Stimulated activated CD4-positive, alpha-beta T cell treated with anti-CD3 and anti-CD28 coated beads, Interleukin-4, amount 100 ng/mL, for 4 hours (primary cell): ENCODE data around the gene TBC1D7.

Source experiments
- DNase-seq, 2 experiments: peaks; one replicate each; pipeline ENCODE4 v3.0.0-alpha.2; 2020

The TBC1D7 gene

DNA sequence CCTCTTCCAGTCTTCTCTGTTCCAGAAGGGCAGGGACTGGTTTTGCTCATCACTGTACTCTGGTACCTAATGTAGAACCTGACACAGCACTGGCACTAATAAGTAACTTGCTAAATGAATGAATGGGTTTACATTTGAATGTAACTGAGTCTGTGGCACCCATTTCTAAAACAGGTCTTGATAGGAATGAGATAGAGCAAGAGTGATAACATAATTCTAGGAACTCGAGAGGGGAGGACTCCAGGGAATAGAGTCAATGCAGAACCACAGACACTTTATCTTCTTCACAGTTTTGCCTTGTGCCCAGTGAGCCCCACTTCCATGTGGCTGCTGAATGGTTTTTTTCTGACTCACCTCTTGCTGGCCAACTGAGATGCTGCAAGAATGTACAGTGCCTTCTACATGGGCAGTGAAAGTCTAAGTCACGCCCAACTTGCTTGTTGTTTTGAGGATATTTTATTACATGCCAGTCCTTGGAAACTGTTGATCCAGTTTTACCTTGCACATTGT, 61.1 kb downstream of the TBC1D7 start:
- no peak for DNase-seq

DNA sequence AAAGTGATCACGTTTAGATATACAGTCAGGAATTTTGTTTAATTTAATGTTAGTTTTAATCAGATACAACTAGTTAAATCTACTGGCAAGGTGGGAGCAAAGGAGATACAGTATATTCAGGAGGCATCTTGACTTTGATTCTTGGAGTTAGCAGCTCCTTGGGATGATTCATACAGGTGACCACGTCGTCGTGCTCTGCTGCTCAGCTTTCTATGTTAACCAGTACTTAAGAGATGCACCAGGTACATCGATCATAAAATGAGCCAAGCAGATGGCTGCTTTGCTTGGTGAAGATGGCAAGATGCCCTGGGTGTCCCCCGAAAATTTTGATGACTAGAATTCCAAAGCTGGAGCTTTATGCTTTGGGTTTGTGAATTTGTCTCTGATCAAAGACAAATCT, 64.7 kb downstream of the TBC1D7 start:
- DNase-seq, result no peak

DNA sequence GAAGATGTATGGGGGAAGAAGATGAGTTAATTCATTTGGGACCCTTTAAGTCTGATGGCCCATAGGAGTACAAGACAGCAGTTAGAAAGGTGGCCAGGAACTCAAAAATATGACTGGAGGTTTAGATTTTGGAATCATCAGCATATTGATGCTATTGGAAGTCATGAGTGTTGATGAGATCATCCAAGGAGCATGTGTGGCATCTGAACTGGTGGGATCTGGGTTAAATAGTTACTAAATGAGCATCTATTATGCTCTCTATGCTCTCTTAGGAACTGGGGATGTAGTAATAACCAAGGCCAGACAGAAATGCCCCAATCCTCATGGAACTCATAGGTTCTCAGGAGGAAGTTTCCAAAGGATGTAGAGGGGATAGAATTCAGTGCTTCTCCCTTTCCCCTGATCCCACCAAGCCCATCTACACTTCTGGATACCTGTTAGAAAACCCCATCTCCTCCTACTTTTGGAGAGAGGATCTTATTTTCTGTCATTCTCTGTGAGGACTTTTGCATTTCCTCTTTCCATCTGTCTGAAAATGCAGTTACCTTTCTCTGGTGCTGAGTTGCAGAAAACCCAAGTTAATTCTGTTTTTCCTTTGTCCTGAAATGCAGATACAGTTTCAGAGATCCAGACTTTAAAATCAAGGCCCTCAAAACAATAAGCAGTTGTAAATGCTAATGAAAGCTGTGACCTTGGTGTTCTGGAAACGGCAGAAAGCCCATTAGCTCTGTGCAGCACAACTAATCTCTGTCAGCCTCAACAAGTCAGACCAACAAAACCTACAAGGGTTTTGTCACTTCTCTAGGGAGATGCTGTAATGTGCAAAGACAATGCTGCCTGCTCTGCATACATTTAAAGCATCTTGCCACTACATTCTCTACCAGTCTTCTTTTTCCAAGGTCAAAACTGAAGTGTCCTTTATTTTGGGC, 65.8 kb downstream of the TBC1D7 start:
- no peak for DNase-seq

DNA sequence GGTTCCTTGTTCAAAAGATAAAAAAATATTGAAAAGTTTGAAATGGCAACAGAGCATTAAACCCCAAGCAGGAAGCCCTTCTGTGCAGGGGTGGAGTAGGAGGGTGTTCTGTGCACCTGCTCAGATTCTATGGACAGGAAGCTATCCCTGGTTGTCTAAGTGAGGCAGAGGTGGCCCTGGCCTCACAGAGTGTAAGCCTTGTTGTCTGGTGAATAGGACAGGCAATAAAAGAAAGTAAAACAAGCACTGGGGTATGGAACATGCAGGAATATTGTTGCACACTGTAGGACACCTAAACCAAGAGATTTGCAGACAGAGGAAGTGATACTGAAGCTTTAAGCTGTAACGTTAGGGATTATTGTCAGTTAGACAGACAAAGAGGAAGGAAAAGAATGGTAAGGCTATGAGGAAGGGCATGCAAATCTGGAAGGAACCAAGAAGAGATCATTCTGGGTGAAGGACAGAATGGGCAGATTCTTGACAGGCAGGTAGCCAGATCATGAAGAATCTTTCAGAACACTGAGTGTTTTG, 66.8 kb downstream of the TBC1D7 start:
- DNase-seq, result no peak

DNA sequence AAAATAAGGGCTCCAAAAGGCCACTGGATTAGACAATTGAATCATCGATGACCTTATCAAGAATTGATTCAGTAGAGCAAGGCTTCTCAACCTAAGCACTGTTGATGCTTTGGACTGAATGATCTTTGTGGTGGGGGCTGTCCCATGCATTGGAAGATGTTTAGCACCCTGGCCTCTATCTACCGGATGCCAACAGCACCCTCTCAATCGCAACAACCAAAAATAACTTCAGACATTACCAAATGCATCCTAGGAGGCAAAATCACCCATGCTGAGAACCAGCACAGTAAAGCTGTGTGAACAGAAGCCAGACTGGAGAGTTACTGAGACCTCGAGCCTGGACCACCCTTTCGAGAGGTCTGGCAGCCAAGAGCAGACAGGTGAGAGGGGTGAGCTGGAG, 67.5 kb downstream of the TBC1D7 start:
- DNase-seq, result no peak

DNA sequence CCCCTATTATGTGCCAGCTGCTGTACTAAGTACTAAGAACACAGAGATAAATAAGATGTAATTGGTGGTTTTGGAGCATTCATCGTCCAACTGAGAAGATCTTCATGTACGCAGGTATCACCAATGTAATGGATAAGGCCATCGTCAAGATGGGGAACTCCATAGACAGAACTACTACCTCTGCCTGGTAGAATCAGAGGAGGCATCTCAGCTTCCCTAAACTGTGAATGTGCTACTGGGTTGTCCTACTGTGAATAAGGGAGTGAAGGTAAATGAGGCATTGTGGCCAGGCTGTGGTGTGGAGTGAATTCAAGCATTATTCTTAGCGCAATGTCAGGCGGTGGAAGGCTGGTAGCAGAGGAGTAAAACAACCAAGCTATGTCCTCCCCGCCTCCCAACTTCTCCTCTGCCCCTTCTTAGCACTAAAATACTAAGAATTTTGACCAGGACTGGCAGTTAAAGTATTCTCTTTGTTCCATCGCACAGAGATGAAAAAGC, 68.2 kb downstream of the TBC1D7 start:
- DNase-seq, result no peak

DNA sequence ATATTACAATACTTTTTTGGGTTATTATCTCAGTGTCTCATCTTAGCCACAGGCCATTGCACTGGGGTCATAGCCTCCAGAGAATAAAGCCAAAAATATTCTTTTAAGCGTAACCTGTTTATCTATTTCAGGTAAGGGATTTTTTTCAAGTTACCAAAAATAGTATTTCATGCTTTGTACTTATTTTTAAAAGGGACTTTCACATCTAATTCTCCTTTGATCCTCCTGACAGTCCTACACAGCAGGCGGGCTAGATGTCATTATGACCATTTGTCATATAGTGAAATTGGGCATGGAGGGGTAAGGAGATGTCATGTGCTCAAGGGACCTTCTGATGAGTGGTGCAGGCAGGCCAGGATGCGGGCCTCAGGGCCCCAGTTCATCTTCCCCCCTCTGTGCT, 68.9 kb downstream of the TBC1D7 start:
- no peak for DNase-seq

DNA sequence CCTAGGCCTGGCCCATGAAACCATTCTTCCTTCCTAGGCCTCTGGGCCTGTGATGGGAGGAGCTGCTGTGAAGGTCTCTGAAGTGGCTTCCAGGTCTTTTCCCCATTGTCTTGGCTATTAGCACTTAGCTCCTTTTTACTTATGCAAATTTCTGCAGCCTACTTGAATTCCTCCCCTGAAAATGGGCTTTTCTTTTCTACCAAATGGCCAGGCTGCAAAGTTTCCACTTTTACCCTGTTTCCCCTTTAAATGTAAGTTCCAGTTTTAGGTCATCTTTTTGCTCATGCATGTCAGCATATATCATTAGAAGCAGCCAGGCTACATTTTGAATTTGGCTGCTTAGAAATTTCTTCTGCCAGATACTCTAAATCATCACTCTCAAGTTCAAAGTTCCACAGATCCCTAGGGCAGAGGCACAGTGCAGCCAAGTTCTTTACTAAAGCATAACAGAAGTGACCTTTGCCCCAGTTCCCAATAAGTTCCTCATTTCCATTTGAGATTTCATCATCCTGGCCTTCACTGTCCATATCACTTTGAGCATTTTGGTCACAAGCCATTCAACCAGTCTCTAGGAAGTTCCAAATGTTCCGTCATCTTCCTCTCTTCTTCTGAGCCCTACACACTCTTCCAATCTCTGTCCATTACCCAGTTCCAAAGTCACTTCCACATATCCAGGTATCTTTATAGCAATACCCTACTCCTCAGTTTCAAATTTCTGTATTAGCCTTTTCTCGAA, 71.9 kb downstream of the TBC1D7 start:
- no peak for DNase-seq
